ENCODE data around the gene ROR2. TPM values are rescaled to one million over a fixed set of nuclear protein-coding genes. Genes with fewer than 3 reads are reported as not detected.

ROR2 gene
- total RNA-seq, 1 donor, result not detected

DNA sequence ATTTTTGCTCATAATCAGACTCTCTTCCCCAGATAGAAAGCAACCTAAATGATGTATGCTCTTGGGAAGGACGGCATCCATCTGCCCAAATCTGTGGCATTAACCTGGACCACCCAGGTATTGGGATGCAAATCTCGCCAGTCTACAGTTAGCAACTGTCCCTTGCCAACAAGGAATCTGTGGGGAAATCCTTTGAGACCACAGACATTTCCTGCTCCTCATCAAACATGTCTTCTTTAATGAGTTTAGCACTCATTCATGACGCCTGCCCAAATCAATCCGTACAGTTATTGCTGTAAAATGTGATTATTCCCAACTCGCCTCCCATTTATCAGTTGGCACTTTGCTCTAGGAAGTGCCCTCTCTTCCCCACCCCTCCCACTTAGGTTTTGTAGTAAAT is 7.8 kb downstream of the ROR2 start:
- Histone ChIP-seq H3K4me3 (ENCODE audit: low read length) (no peak overlapping the region), H3K4me1 (ENCODE audit: insufficient read depth, low read length) (no peaks in the 10 kb centered on the region), H3K27me3 (ENCODE audit: insufficient read depth, low read length) (peaks cover 35% of the 10 kb centered on the region), H3K9me3 (ENCODE audit: low read depth, low read length) (no peaks in the 10 kb centered on the region)

DNA sequence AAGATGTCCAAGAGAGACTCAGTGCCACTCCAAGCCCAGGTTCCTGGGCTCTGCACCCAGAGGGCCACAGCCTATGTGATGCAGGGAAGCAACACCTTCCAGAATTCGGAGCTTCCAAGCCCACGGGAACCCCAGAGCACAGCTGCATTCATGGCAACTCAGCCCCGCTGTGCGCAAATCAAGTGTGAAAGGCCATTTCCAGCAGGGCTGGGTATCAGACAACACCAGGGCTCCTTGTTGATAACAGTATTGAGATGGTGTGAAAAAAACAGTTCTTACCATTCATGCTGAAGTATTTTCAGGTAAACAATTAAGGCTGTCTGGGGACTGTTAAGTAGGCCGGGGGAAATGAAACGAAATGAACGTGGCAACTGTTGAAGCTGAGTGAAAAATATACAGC is 10.1 kb downstream of the ROR2 start:
- H3K4me1 ChIP-seq (ENCODE audit: insufficient read depth, low read length), result no peaks in the 10 kb centered on the region
- peaks cover 13% of the 10 kb centered on the region for H3K27me3 ChIP-seq (ENCODE audit: insufficient read depth, low read length)
- H3K4me3 ChIP-seq (ENCODE audit: low read length), result no peak overlapping the region

DNA sequence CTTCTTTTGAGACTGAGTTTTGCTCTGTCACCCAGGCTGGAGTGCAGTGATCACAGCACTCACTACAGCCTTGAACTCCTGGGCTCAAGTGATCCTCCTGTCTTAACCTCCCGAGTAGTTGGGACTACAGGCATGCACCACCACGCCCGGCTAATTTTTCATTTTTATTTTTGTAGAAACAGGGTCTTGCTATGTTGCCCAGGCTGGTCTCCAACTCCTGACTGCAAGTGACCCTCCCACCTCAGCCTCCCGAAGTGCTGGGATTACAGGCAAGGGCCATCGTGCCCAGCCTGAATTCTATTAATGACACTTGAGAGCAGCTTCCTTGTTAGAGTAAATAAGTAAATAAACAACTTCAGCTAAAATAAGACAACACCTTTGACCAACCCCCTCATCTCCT is 12.3 kb downstream of the ROR2 start:
- H3K27me3 ChIP-seq (ENCODE audit: insufficient read depth, low read length), result no peaks in the 10 kb centered on the region

More for the DNA sequence above, 10.1 kb downstream of the ROR2 start:
- H3K9me3 ChIP-seq (ENCODE audit: low read depth, low read length), result no peaks in the 10 kb centered on the region

DNA sequence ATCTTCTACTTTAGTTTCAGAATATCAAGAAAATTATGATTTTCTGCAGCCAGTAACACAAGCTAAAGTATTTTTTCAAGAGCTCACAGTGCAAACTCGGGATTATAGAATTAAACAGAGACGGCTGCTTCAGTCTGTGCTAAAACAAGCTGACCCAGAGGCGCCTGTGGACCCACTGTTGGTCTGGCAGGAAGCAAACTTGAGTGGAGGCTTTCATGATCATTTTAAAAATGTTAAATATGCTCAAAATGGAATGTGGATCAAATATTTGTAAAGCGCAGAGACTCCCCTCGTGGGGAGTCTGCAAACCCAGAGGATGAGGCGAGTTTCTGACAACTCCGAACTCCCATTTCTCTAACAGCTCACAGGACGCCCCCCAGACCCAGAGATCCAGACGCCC is 13.0 kb downstream of the ROR2 start:
- Histone ChIP-seq H3K4me1 (ENCODE audit: insufficient read depth, low read length) (no peaks in the 10 kb centered on the region), H3K27me3 (ENCODE audit: insufficient read depth, low read length) (no peaks in the 10 kb centered on the region), H3K4me3 (ENCODE audit: low read length) (no peak overlapping the region), H3K9me3 (ENCODE audit: low read depth, low read length) (peaks cover 1% of the 10 kb centered on the region)

More for the DNA sequence above, 12.3 kb downstream of the ROR2 start:
- no peaks in the 10 kb centered on the region for H3K9me3 ChIP-seq (ENCODE audit: low read depth, low read length)
- no peaks in the 10 kb centered on the region for H3K4me1 ChIP-seq (ENCODE audit: insufficient read depth, low read length)
- no peak overlapping the region for H3K4me3 ChIP-seq (ENCODE audit: low read length)

DNA sequence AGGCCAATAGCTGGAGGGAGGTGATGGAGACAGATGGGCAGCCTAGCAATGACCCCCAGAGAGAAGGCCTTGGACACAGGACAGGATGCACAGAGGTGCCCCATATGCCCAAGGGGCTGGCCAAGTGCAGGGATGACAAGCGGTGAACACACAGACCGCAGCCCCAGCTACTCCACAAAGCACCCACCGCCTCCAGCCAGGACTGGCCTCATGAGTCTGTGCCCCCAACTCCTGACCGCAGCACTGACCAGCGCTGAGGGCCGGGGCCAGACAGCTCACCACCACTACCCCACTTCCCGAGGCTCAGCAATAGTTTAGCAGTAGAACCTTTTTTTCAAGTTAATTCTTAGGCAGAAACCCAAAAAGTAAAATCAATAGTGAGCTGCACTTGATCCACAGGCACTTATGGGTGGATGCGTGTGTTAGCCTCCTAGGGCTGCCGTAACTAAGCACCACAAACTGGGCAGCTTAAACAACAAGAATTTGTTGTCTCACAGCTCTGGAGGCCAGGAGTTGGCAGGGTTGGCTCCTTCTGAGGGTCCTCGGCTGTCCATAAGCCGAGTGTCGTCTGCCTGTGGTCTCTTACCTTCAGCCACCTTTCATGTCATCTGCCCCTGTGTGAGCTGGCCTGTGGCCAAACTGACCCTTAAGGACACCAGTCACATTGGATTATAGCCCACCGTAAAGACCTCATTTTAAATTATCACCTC is 14.1 kb downstream of the ROR2 start:
- Histone ChIP-seq H3K27me3 (ENCODE audit: insufficient read depth, low read length) (no peaks in the 10 kb centered on the region), H3K9me3 (ENCODE audit: low read depth, low read length) (peaks cover 12% of the 10 kb centered on the region), H3K4me3 (ENCODE audit: low read length) (no peak overlapping the region), H3K4me1 (ENCODE audit: insufficient read depth, low read length) (no peaks in the 10 kb centered on the region)

DNA sequence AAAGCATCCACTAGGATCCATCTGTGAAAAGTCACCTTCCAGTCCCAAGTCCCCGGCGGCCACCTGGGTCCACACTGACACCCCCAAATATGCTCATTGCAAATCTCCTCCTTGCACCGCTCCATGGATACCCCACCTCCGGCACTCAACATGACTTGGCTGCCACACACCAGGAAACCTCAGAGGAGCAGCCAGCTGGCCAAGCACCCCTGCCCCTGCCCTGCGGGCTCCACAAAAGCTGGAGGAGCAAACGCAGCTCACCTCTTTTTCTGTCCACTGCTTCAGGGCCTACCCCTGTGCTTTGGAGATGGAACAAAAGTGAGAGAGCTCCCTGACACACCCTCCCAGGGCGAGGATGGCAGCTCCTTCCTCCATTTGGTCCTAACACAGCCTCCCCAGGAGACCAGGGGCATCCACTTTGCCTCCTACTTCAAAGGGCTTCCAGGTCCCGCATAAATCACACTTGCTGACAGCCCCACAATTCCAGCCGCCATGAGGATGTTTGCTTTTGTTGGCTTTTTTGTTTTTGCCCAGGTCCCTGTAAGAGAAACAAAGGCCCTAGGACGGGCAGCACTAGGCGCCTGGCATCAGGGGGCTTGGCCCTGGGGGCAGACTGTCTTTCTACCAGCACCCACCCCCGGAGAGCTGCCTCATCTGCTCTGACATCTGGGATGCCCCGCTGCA is 14.8 kb downstream of the ROR2 start:
- Histone ChIP-seq H3K27me3 (ENCODE audit: insufficient read depth, low read length) (no peaks in the 10 kb centered on the region), H3K4me3 (ENCODE audit: low read length) (no peak overlapping the region), H3K9me3 (ENCODE audit: low read depth, low read length) (peaks cover 20% of the 10 kb centered on the region), H3K4me1 (ENCODE audit: insufficient read depth, low read length) (no peaks in the 10 kb centered on the region)

DNA sequence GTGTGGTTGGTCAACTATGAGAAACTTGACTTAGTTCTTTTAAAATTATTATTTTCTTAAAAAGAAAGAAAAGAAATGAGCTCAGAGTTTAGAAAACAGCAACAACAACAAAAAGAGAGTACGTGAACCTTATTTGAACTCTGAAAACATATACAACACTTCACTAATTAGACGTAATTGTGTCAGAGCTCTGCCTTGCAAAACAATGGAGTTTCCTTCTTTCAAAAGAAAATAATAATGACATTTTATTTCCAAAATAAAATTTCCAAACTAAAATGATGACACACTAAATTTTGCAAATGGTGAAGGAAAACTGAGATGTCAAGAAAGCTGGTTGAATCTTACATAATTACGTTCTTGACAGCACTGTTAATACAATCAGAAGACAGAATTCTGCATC is 15.4 kb downstream of the ROR2 start:
- Histone ChIP-seq H3K4me3 (ENCODE audit: low read length) (no peak overlapping the region), H3K9me3 (ENCODE audit: low read depth, low read length) (peaks cover 25% of the 10 kb centered on the region), H3K27me3 (ENCODE audit: insufficient read depth, low read length) (no peaks in the 10 kb centered on the region), H3K4me1 (ENCODE audit: insufficient read depth, low read length) (no peaks in the 10 kb centered on the region)

DNA sequence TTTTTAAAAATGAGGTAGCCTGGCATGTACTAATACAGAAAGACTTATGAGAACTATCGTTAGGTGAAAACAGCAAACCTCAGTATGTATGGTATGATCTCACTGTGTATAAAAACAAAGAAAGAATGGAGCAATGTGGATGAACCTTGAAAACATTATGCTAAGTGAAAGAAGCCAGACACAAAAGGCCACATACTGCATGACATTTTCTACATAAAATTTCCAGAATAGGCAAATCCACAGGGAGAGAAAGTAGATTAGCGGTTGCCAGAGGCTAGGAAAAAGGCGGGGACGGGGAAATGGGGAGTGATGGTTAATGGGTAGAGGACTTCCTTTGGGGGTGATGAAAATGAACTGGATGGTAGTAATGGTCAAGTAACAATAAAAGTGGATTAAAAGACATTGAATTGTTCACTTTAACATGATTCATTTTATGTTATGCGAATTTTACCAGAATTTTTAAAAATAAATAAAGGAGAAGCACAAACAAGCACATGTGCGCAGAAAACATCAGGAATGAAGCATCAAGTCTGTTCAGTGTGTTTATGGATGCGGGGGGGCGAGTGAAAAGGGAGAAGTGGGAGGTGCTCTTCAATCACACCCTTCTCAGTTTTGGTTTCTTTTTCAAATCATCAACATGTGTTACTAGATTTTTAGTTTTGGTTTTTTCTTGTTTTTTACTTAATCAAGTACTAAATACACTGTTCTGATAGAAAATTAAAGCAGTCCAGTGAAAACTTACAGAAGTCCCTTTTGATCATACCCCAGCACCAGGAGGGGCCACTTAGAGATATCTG is 16.3 kb downstream of the ROR2 start:
- Histone ChIP-seq H3K27me3 (ENCODE audit: insufficient read depth, low read length) (no peaks in the 10 kb centered on the region), H3K4me1 (ENCODE audit: insufficient read depth, low read length) (no peaks in the 10 kb centered on the region), H3K9me3 (ENCODE audit: low read depth, low read length) (peaks cover 30% of the 10 kb centered on the region), H3K4me3 (ENCODE audit: low read length) (no peak overlapping the region)

DNA sequence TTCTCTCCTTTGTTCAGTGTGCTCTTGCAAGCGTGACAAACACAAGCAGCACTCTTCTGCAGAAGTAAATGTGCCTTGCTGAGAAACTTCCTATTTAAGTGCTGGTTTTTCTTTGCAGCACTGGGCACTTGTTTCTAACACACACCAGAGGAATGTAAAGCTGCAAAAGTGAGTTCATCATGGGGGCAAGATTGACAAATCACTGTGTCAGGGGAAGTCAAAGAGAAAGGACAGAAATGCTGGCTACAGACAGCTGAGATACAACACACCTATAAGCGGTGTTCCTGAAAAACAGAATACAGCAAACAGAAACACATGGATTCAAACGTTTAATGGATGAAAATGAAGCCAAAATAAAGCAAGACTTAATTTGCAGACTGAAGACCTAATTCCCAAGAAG is 19.6 kb downstream of the ROR2 start:
- H3K9me3 ChIP-seq (ENCODE audit: low read depth, low read length), result peaks cover 30% of the 10 kb centered on the region
- H3K4me3 ChIP-seq (ENCODE audit: low read length), result no peak overlapping the region
- no peaks in the 10 kb centered on the region for H3K4me1 ChIP-seq (ENCODE audit: insufficient read depth, low read length)
- H3K27me3 ChIP-seq (ENCODE audit: insufficient read depth, low read length), result no peaks in the 10 kb centered on the region

DNA sequence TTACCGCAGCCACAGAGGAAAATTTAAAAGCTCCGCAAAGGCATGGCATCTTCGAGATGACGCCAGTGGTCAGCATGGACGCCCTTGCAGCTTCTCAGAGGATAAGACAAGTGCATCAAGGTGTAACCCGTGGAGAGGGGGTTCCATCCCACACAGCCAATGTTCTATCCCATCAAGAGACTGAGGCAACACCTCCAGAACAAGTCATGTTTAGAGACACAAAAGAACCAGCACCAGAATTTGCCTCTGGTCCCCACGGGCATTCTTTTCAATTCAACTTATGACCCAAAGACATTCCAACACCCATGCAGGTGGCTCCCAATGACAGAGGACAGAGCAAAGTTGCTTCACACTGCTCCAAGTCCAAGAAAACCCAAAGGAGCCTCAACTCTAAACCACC is 20.7 kb downstream of the ROR2 start:
- Histone ChIP-seq H3K27me3 (ENCODE audit: insufficient read depth, low read length) (no peaks in the 10 kb centered on the region), H3K4me1 (ENCODE audit: insufficient read depth, low read length) (no peaks in the 10 kb centered on the region), H3K9me3 (ENCODE audit: low read depth, low read length) (peaks cover 30% of the 10 kb centered on the region), H3K4me3 (ENCODE audit: low read length) (no peak overlapping the region)

DNA sequence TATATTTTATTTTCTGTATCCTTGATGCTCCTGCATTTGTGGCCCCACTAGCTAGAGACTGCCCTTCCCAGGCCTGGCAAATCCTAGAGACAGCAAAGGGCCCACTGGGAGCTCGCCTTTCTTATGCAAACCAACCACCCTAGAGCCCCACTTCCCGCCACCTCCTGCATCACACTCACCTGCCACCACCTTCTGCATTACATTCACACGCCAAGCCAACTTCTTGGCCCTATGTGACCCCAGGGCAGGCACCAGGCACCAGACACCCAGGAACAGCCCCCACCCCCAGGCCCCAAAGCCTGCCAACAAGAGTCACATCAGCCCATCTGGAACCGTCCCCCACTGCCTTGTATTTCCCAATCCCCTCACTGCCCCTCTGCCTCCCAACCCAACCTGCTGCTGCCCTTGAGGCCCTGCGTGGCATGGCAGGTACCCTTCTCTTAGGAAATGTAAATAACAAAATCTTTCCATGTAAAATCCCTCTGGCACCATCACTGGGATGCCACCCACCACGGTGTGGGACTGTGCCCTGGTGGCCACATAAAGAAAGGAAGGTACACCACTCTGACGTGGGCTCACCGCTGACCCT is 22.0 kb downstream of the ROR2 start:
- H3K9me3 ChIP-seq (ENCODE audit: low read depth, low read length), result peaks cover 30% of the 10 kb centered on the region
- H3K4me3 ChIP-seq (ENCODE audit: low read length), result no peak overlapping the region
- H3K27me3 ChIP-seq (ENCODE audit: insufficient read depth, low read length), result no peaks in the 10 kb centered on the region
- H3K4me1 ChIP-seq (ENCODE audit: insufficient read depth, low read length), result no peaks in the 10 kb centered on the region

DNA sequence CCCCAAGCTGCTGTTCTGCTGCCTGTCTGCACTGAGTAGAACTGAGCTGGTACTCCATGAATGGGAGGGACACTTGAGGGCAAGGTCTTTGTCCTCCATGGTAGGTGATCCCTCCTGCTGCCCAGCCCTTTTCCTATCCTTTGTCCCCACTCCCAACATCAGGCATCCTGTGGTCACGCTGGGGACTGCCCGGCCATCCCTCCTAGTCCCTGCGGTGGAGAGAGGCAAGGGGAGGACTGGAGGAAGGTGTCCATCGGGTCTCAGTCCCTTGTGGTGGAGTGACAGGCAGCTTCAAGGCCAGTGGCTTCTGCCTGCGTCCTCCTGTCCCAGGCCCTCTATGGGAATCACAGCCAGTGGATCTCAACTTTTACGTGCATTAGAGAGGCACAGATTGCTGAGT is 25.9 kb downstream of the ROR2 start:
- no peak overlapping the region for H3K4me3 ChIP-seq (ENCODE audit: low read length)
- H3K27me3 ChIP-seq (ENCODE audit: insufficient read depth, low read length), result no peaks in the 10 kb centered on the region
- no peaks in the 10 kb centered on the region for H3K9me3 ChIP-seq (ENCODE audit: low read depth, low read length)
- H3K4me1 ChIP-seq (ENCODE audit: insufficient read depth, low read length), result no peaks in the 10 kb centered on the region

DNA sequence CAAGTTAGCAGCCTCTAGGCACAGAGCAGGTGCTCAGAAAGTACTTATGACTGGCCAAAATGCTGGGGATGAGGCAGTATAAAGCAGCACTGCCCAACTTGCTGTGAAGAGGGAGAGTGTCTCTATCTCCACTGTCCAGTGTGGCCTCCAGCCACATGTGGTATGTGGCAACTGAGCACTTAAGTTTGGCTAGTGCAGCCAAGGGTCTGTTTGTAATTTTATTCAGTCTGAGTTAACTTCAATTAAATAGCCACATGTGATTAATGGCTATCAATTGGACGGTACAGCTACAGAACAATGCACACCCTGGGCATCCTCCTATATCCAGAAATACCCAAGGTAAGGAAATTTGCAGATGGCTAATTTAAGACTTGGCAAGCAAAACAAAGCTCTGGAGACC is 26.9 kb downstream of the ROR2 start:
- Histone ChIP-seq H3K4me3 (ENCODE audit: low read length) (no peak overlapping the region), H3K4me1 (ENCODE audit: insufficient read depth, low read length) (no peaks in the 10 kb centered on the region), H3K9me3 (ENCODE audit: low read depth, low read length) (no peaks in the 10 kb centered on the region), H3K27me3 (ENCODE audit: insufficient read depth, low read length) (no peaks in the 10 kb centered on the region)

DNA sequence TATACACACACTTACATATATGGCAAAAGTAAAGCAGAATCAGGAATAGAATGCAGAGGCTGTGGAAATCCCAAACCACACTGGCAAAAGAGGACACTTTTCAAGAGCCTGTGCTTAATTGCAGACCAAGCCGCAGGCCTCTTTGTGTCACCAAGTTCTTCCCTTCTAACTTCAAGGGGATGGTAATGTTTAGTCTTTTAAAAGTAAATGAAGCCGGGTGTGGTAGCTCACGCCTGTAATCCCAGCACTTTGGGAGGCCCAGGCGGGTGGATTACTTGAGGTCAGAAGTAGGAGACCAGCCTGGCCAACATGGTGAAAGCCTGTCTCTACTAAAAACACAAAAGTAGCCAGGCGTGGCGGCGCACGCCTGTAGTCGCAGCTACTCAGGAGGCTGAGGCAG is 28.7 kb downstream of the ROR2 start:
- H3K9me3 ChIP-seq (ENCODE audit: low read depth, low read length), result no peaks in the 10 kb centered on the region
- no peaks in the 10 kb centered on the region for H3K27me3 ChIP-seq (ENCODE audit: insufficient read depth, low read length)

More for the DNA sequence above, 28.7 kb downstream of the ROR2 start:
- Histone ChIP-seq H3K4me1 (ENCODE audit: insufficient read depth, low read length) (no peaks in the 10 kb centered on the region), H3K4me3 (ENCODE audit: low read length) (no peak overlapping the region)
